HL-60 (cell line): ENCODE data around the gene ITGA7.

Experiments
- DNase-seq, 2 experiments: peaks; one replicate each; pipeline ENCODE4 v3.0.0-alpha.2; 2010 to 2020; ENCODE audit warnings: low read depth in 1 of 2, low spot score in 1 of 2
- H3K27ac ChIP-seq: fragments of 250-450 bp; sonication (Bioruptor Pico); replicated peaks from 2 replicates; pipeline ENCODE4 v1.5.1; 2020; ENCODE audit warnings: mild to moderate bottlenecking, moderate library complexity
- H3K27me3 ChIP-seq: fragments of 250-450 bp; sonication (Bioruptor Pico); 2 replicates; pipeline ENCODE4 v1.5.1; 2021; ENCODE audit warnings: mild to moderate bottlenecking, moderate library complexity; ENCODE audit not compliant: insufficient read depth, poor library complexity, severe bottlenecking
- H3K4me3 ChIP-seq: replicated peaks from 2 replicates; pipeline ENCODE4 v1.5.1; 2011; ENCODE audit warnings: mild to moderate bottlenecking, control low read depth, low read length; ENCODE audit not compliant: insufficient read depth
- CTCF ChIP-seq: IDR thresholded peaks from one replicate; pipeline ENCODE4 v1.5.1; 2011; ENCODE audit warnings: low read length, control low read depth, inconsistent platforms; ENCODE audit not compliant: insufficient read depth
- GABPA ChIP-seq: IDR thresholded peaks from 2 replicates; pipeline ENCODE4 v1.6.1; 2012; ENCODE audit warnings: low read depth
- POLR2AphosphoS5 ChIP-seq: IDR thresholded peaks from 2 replicates; pipeline ENCODE4 v1.6.1; 2012; ENCODE audit warnings: low read depth
- REST ChIP-seq: IDR thresholded peaks from 2 replicates; pipeline ENCODE4 v1.6.1; 2012; ENCODE audit warnings: low read depth; ENCODE audit not compliant: insufficient replicate concordance
- SPI1 ChIP-seq: IDR thresholded peaks from 2 replicates; pipeline ENCODE4 v1.6.1; 2012; ENCODE audit warnings: low read depth, mild to moderate bottlenecking, borderline replicate concordance
- long read RNA-seq: library from polyadenylated mRNA; unstranded; transcript quantifications from one replicate; pipeline ENCODE4 v2.0.0, GENCODE V29; 2020

The ITGA7 gene
- long read RNA-seq, partial matches to known transcripts: 1 of 3 reads
- long read RNA-seq, other reads (novel, unspliced or antisense): 2 of 3 reads

GRCh38 chr12:55707841-55708694 lies at the start of gene ITGA7:
Gene ITGA7 (minus strand): TSS chr12:55707904. CDS start chr12:55707682, 222 bp downstream.
- H3K27me3 ChIP-seq: peaks cover 8% of the 10 kb centered on the region
- no peak within 1 kb of the TSS for H3K27ac ChIP-seq
- no peak for DNase-seq

GRCh38 chr12:55755246-55755645 lies 47.5 kb upstream of the ITGA7 start:
- Histone ChIP-seq H3K27ac (no peak overlapping the region), H3K27me3 (no peaks in the 10 kb centered on the region), H3K4me3 (no peak overlapping the region)
- no peak for DNase-seq
- TF ChIP-seq CTCF: no peak

More at GRCh38 chr12:55707841-55708694, at the start of gene ITGA7:
- H3K4me3 ChIP-seq: peak within 1 kb of the TSS; percentile 66
- no peak for TF ChIP-seq CTCF
- no peak for TF ChIP-seq POLR2AphosphoS5
- TF ChIP-seq GABPA: no peak
- no peak for TF ChIP-seq REST
- no peak for TF ChIP-seq SPI1

GRCh38 chr12:55748230-55748993 lies 40.7 kb upstream of the ITGA7 start:
- no peak overlapping the region for H3K4me3 ChIP-seq
- no peak for TF ChIP-seq GABPA
- TF ChIP-seq POLR2AphosphoS5: 0 out of 2 replicates have a peak, but pooled peaks have one; percentile 19
- no peak for TF ChIP-seq CTCF
- peak; percentile 60; the same call in 1 of the 2 replicates for TF ChIP-seq SPI1
- H3K27me3 ChIP-seq: no peaks in the 10 kb centered on the region
- no peak for DNase-seq
- no peak overlapping the region for H3K27ac ChIP-seq

GRCh38 chr12:55746913-55747231 lies 39.2 kb upstream of the ITGA7 start:
- no peak overlapping the region for H3K4me3 ChIP-seq
- DNase-seq: no peak
- H3K27ac ChIP-seq: no peak overlapping the region
- peaks cover 3% of the 10 kb centered on the region for H3K27me3 ChIP-seq
- no peak for TF ChIP-seq POLR2AphosphoS5
- no peak for TF ChIP-seq SPI1
- TF ChIP-seq GABPA: no peak
- TF ChIP-seq CTCF: no peak
- no peak for TF ChIP-seq REST
